H1 (cell line): ENCODE measurements around the gene EEF1AKMT3. TPM values are rescaled to one million over a fixed set of nuclear protein-coding genes. Genes with fewer than 3 reads are reported as not detected.

Experiments used
- CTCF ChIA-PET: fragments of 300-600 bp; sonication (Branson Sonifier 250); formaldehyde crosslinking; loops from one replicate; lab custom pipeline; 2021; ENCODE audit not compliant: partially characterized antibody; lab: Charles Lee
- POLR2A ChIA-PET: fragments of 300-600 bp; sonication (Branson Sonifier 250); formaldehyde crosslinking; loops from one replicate; lab custom pipeline; 2021; ENCODE audit warnings: inconsistent platforms; ENCODE audit not compliant: partially characterized antibody; lab: Charles Lee
- DNase-seq, 2 experiments: peaks; one replicate each; pipeline versions ENCODE4 v3.0.0 to v3.0.0-alpha.2; 2010 to 2022; ENCODE audit warnings: low spot score in 2 of 2, low read depth in 1 of 2, mixed read lengths in 1 of 2
- FAIRE-seq: peaks from 2 replicates; lab custom pipeline; 2011; peaks lifted over from hg19 to GRCh38; lab: Jason Lieb, UNC
- H2AFZ ChIP-seq: 2 replicates; pipeline ENCODE4 v1.8.1; 2012; ENCODE audit warnings: low read length, inconsistent platforms
- H2AK5ac ChIP-seq: 2 replicates; pipeline ENCODE4 v1.6.1; 2013; ENCODE audit warnings: low read depth, low read length
- H2BK120ac ChIP-seq: replicated peaks from 2 replicates; pipeline ENCODE3; 2013; ENCODE audit warnings: low read depth, low read length, inconsistent platforms
- H2BK12ac ChIP-seq: 2 replicates; pipeline ENCODE4 v1.6.1; 2013; ENCODE audit warnings: low read depth, low read length
- H2BK15ac ChIP-seq: 2 replicates; pipeline ENCODE4 v1.6.1; 2013; ENCODE audit warnings: low read length
- H2BK20ac ChIP-seq: 2 replicates; pipeline ENCODE4 v1.6.1; 2013; ENCODE audit warnings: low read length
- H2BK5ac ChIP-seq: 2 replicates; pipeline ENCODE4 v1.6.1; 2013; ENCODE audit warnings: low read depth, low read length
- H3K14ac ChIP-seq: 2 replicates; pipeline ENCODE4 v1.6.1; 2013; ENCODE audit warnings: inconsistent platforms; ENCODE audit not compliant: insufficient read length
- H3K18ac ChIP-seq: 2 replicates; pipeline ENCODE4 v1.6.1; 2013; ENCODE audit warnings: low read length; ENCODE audit errors: extremely low read depth
- H3K23ac ChIP-seq: 2 replicates; pipeline ENCODE4 v1.6.1; 2013; ENCODE audit warnings: inconsistent platforms; ENCODE audit not compliant: insufficient read length
- H3K23me2 ChIP-seq: 2 replicates; pipeline ENCODE4 v1.6.1; 2013; ENCODE audit warnings: low read depth, low read length
- H3K27ac ChIP-seq: 2 replicates; pipeline ENCODE4 v1.6.1; 2011; ENCODE audit warnings: low read depth, low read length, inconsistent platforms
- H3K27me3 ChIP-seq, 4 experiments: replicated peaks in 1 of 4; 1 replicate in 1 of 4; 2 replicates in 3 of 4; pipeline versions ENCODE4 v1.6.1 to v1.8.1; 2011 to 2013; ENCODE audit warnings: low read length in 3 of 4, mild to moderate bottlenecking in 3 of 4, inconsistent platforms in 2 of 4, mixed read lengths in 2 of 4, moderate library complexity in 1 of 4; ENCODE audit not compliant: control insufficient read depth in 3 of 4, insufficient read depth in 3 of 4; ENCODE audit errors: extremely low read depth in 1 of 4
- H3K36me3 ChIP-seq, 4 experiments: 2 replicates each; pipeline versions ENCODE4 v1.6.1 to v1.8.1; 2011 to 2013; ENCODE audit warnings: mild to moderate bottlenecking in 4 of 4, low read length in 3 of 4, moderate library complexity in 2 of 4, control low read depth in 1 of 4, inconsistent platforms in 1 of 4; ENCODE audit not compliant: insufficient read depth in 4 of 4, control insufficient read depth in 2 of 4
- H3K4ac ChIP-seq: replicated peaks from 2 replicates; pipeline ENCODE3; 2013; ENCODE audit warnings: low read length, low read depth, mixed read lengths, inconsistent platforms; ENCODE audit not compliant: insufficient read length
- H3K4me1 ChIP-seq, 4 experiments: replicated peaks in 1 of 4; 1 replicate in 1 of 4; 2 replicates in 3 of 4; pipeline versions ENCODE4 v1.6.1 to v1.8.1; 2011 to 2013; ENCODE audit warnings: low read length in 3 of 4, inconsistent platforms in 2 of 4, mixed read lengths in 1 of 4; ENCODE audit not compliant: insufficient read depth in 4 of 4, control insufficient read depth in 3 of 4
- H3K4me2 ChIP-seq, 2 experiments: 2 replicates each; pipeline versions ENCODE4 v1.6.1 to v1.8.1; 2011 to 2013; ENCODE audit warnings: low read depth in 2 of 2, low read length in 2 of 2, control low read depth in 1 of 2, inconsistent platforms in 1 of 2, mild to moderate bottlenecking in 1 of 2; ENCODE audit not compliant: insufficient read depth in 1 of 2
- H3K4me3 ChIP-seq, 4 experiments: fragments of 200-600, 300-600 bp in 1 of 4; sonication (generic), shearing (Covaris generic), sonication (Bioruptor Twin) in 1 of 4; 2 replicates each; pipeline versions ENCODE4 v1.5.1 to v1.8.1; 2011 to 2016; ENCODE audit warnings: low read length in 4 of 4, low read depth in 3 of 4, control low read depth in 2 of 4, inconsistent platforms in 2 of 4, mild to moderate bottlenecking in 2 of 4, mixed read lengths in 1 of 4, moderate library complexity in 1 of 4; ENCODE audit not compliant: insufficient read depth in 2 of 4; ENCODE audit errors: extremely low read depth in 1 of 4
- H3K56ac ChIP-seq: replicated peaks from 2 replicates; pipeline ENCODE3; 2013; ENCODE audit warnings: low read depth, mild to moderate bottlenecking, mixed read lengths, low read length, inconsistent platforms; ENCODE audit not compliant: insufficient read length
- H3K79me1 ChIP-seq: 2 replicates; pipeline ENCODE4 v1.6.1; 2013; ENCODE audit warnings: low read depth, low read length, control low read depth
- H3K79me2 ChIP-seq, 2 experiments: 2 replicates each; pipeline versions ENCODE4 v1.6.1 to v1.8.1; 2012 to 2013; ENCODE audit warnings: low read length in 2 of 2, mild to moderate bottlenecking in 2 of 2, inconsistent platforms in 1 of 2; ENCODE audit not compliant: insufficient read depth in 2 of 2, control insufficient read depth in 1 of 2
- H3K9ac ChIP-seq, 4 experiments: replicated peaks in 1 of 4; 1 replicate in 1 of 4; 2 replicates in 3 of 4; pipeline versions ENCODE4 v1.6.1 to v1.8.1; 2011 to 2013; ENCODE audit warnings: low read depth in 3 of 4, low read length in 3 of 4, control low read depth in 2 of 4, mild to moderate bottlenecking in 2 of 4, moderate library complexity in 2 of 4, inconsistent platforms in 1 of 4; ENCODE audit errors: extremely low read depth in 1 of 4
- H3K9me3 ChIP-seq, 2 experiments: 2 replicates each; pipeline versions ENCODE4 v1.6.1 to v1.8.1; 2012 to 2013; ENCODE audit warnings: mild to moderate bottlenecking in 2 of 2, moderate library complexity in 2 of 2, control low read depth in 1 of 2, inconsistent platforms in 1 of 2, low read depth in 1 of 2, low read length in 1 of 2, mixed read lengths in 1 of 2; ENCODE audit not compliant: insufficient read depth in 2 of 2
- H4K20me1 ChIP-seq, 2 experiments: replicated peaks in 1 of 2; 2 replicates each; pipeline versions ENCODE3 to v1.8.1; 2011 to 2013; ENCODE audit warnings: inconsistent platforms in 2 of 2, low read length in 2 of 2, mild to moderate bottlenecking in 1 of 2; ENCODE audit not compliant: insufficient read depth in 2 of 2, control insufficient read depth in 1 of 2
- H4K5ac ChIP-seq: 2 replicates; pipeline ENCODE4 v1.6.1; 2013; ENCODE audit warnings: low read length, low read depth, mixed read lengths, inconsistent platforms; ENCODE audit not compliant: insufficient read length
- H4K8ac ChIP-seq: 2 replicates; pipeline ENCODE4 v1.8.0; 2013; ENCODE audit warnings: mild to moderate bottlenecking, moderate library complexity, low read length, inconsistent platforms; ENCODE audit not compliant: insufficient read depth; ENCODE audit errors: extremely low read depth
- H4K91ac ChIP-seq: replicated peaks from 2 replicates; pipeline ENCODE3; 2013; ENCODE audit warnings: low read length, mixed read lengths, inconsistent platforms; ENCODE audit not compliant: insufficient read length
- ASH2L ChIP-seq: fragments of 200-600, 300-600 bp; sonication (generic); IDR thresholded peaks from one replicate; pipeline ENCODE4 v1.7.1; 2017; ENCODE audit warnings: low read length
- BACH1 ChIP-seq: IDR thresholded peaks from 2 replicates; pipeline ENCODE4 v1.6.1; 2012; ENCODE audit warnings: low read length, improper control_type of control experiment
- CBX8 ChIP-seq: fragments of 300-800, 300-1000 bp; sonication (generic); IDR thresholded peaks from 2 replicates; pipeline ENCODE4 v1.7.1; 2016; ENCODE audit warnings: low read depth, low read length, borderline replicate concordance
- EP300 ChIP-seq, 2 experiments: IDR thresholded peaks; 1 replicate in 1 of 2; 2 replicates in 1 of 2; pipeline ENCODE4 v1.6.1; 2011 to 2012; ENCODE audit warnings: low read depth in 2 of 2, low read length in 2 of 2, mild to moderate bottlenecking in 2 of 2, borderline replicate concordance in 1 of 2, inconsistent platforms in 1 of 2, moderate library complexity in 1 of 2
- KDM1A ChIP-seq: fragments of 200-600, 300-600 bp; sonication (generic); IDR thresholded peaks from 2 replicates; pipeline ENCODE4 v1.7.1; 2016; ENCODE audit warnings: mild to moderate bottlenecking, low read length, borderline replicate concordance
- POLR2A ChIP-seq, 2 experiments: IDR thresholded peaks; 1 replicate in 1 of 2; 2 replicates in 1 of 2; pipeline ENCODE4 v1.6.1; 2011; ENCODE audit warnings: low read depth in 2 of 2, low read length in 2 of 2, mild to moderate bottlenecking in 2 of 2; ENCODE audit errors: control extremely low read depth in 1 of 2
- SIN3A ChIP-seq, 2 experiments: IDR thresholded peaks in 1 of 2; conservative IDR thresholded peaks in 1 of 2; 2 replicates each; pipeline ENCODE4 v1.6.1; 2011 to 2012; ENCODE audit warnings: low read length in 2 of 2, improper control_type of control experiment in 1 of 2, low read depth in 1 of 2, mild to moderate bottlenecking in 1 of 2
- SUZ12 ChIP-seq: fragments of 200-600 bp; sonication (generic); IDR thresholded peaks from 2 replicates; pipeline ENCODE4 v1.6.1; 2012; ENCODE audit warnings: mild to moderate bottlenecking, inconsistent platforms, low read length, moderate library complexity, mixed read lengths
- TAF7 ChIP-seq: optimal IDR thresholded peaks from 2 replicates; pipeline ENCODE3; 2011; ENCODE audit warnings: low read depth, mild to moderate bottlenecking, inconsistent platforms, low read length, moderate library complexity, borderline replicate concordance
- TBP ChIP-seq: IDR thresholded peaks from 2 replicates; pipeline ENCODE4 v1.6.1; 2011; ENCODE audit warnings: low read depth, low read length, improper control_type of control experiment
- WGBS, 2 experiments: shearing (Covaris generic) in 1 of 2; methylation state at CpG; one replicate each; pipeline versions ENCODE4 v1.1.6 to v1.1.7; 2013 to 2015; ENCODE audit warnings: low lambda C conversion rate in 2 of 2, mixed read lengths in 2 of 2, inconsistent platforms in 1 of 2, low coverage in 1 of 2, missing lambda C conversion rate in 1 of 2; ENCODE audit not compliant: insufficient replicate concordance in 2 of 2, insufficient coverage in 1 of 2, insufficient read length in 1 of 2; ENCODE audit errors: extremely low coverage in 1 of 2, missing lambda C conversion rate in 1 of 2; 5-methylcytosine and 5-hydroxymethylcytosine counted together
- polyA plus RNA-seq, 7 experiments: library from polyadenylated mRNA; depleted of rRNA in 3 of 7; stranded (reverse) in 5 of 7; unstranded in 2 of 7; fragments of >200 nt in 5 of 7; fragments of 200-250 nt in 2 of 7; gene quantifications; 1 replicate in 5 of 7; 2 replicates in 1 of 7; 4 replicates in 1 of 7; pipeline versions ENCODE4 v1.2.1 to v1.2.3, GENCODE V29; 2011 to 2013; ENCODE audit warnings: missing spikeins in 2 of 7, mixed read lengths in 2 of 7
- total RNA-seq: library from RNA; stranded (reverse); fragmentation: NEBNext Ultra II Directional; extraction: Animal tissue kit (Norgen Biotek cat#: 25700); gene quantifications from 2 replicates; pipeline ENCODE4 v1.2.1, GENCODE V29; 2021

EEF1AKMT3 gene
- total and polyA plus RNA-seq, 2 of the 8 experiments (the other 6 are each of a cell fraction or from before 2014, with no cell fraction given): 3.1 to 4.4 TPM

GRCh38 chr12:57750561-57751431, 21.6 kb upstream of the EEF1AKMT3 start:
- 0 out of 2 replicates have a peak overlapping the region, but pooled peaks have one; percentile 11 for H2BK12ac ChIP-seq
- peak overlapping the region; percentile 86; the same call in 1 of the 2 replicates for H3K27ac ChIP-seq
- H3K36me3 ChIP-seq: peaks cover 21 to 49% (median 36%) of the 10 kb centered on the region in 4 experiments
- no peak overlapping the region for H2AFZ ChIP-seq
- H3K4ac ChIP-seq: peak overlapping the region; percentile 47
- H2BK20ac ChIP-seq: no peak overlapping the region
- DNase-seq (no peak), FAIRE-seq (no peak)
- H3K4me2 ChIP-seq: peak overlapping the region; percentile 95 to 96
- H3K56ac ChIP-seq: peak overlapping the region; percentile 52
- CTCF ChIA-PET: interaction anchor here (1.0 to 1.6 kb wide), 3 partner anchors 8 to 24 kb away, joined by 3 to 8 read pairs (median 7); no protein-coding TSS in a partner anchor
- 90% methylated on average over 15 of the region's 15 CpGs; no CpG with 5 or more reads in 1 of the 2 experiments for WGBS, 2 experiments
- peaks cover under 1 to 2% of the 10 kb centered on the region in 2 experiments for H4K20me1 ChIP-seq
- no peak overlapping the region for H4K91ac ChIP-seq
- H2BK5ac ChIP-seq: peak overlapping the region; percentile 87; the same call in 1 of the 2 replicates
- peak overlapping the region; percentile 66 for H2AK5ac ChIP-seq
- H3K4me3 ChIP-seq: peak overlapping the region; percentile 96 to 99 (median 98)
- H3K23ac ChIP-seq: no peak overlapping the region
- H4K5ac ChIP-seq: no peak overlapping the region
- H3K14ac ChIP-seq: no peak overlapping the region
- peak overlapping the region in 3 of 4 experiments; percentile 96 to 99 (median 96); a peak in 6 of 7 replicates for H3K9ac ChIP-seq
- peaks cover 18% of the 10 kb centered on the region for H3K23me2 ChIP-seq
- H2BK120ac ChIP-seq: no peak overlapping the region
- no peaks in the 10 kb centered on the region for H3K9me3 ChIP-seq
- H3K4me1 ChIP-seq: peaks cover 4 to 20% (median 5%) of the 10 kb centered on the region in 4 experiments; a peak in 6 of 7 replicates
- H3K18ac ChIP-seq: no peak overlapping the region
- peaks cover 3 to 14% (median 8%) of the 10 kb centered on the region in 4 experiments for H3K27me3 ChIP-seq
- peaks cover 15% of the 10 kb centered on the region for H3K79me1 ChIP-seq
- POLR2A ChIA-PET: interaction anchor here (0.7 to 5.3 kb wide), 8 partner anchors 9 to 226 kb away, joined by 3 to 25 read pairs (median 3); partner anchors contain the start of gene AGAP2
- peak overlapping the region; percentile 97 for H4K8ac ChIP-seq
- no peak overlapping the region; the same call in 1 of the 2 replicates for H2BK15ac ChIP-seq
- H3K79me2 ChIP-seq: peaks cover 12 to 20% of the 10 kb centered on the region in 2 experiments
- peak in 1 of 2 experiments; percentile 43; a peak in 1 of 3 replicates for TF ChIP-seq POLR2A (IDR thresholded peaks at IDR 0.05; ENCODE audit: control extremely low read depth in 1 of 2, low read depth in 2 of 2, low read length in 2 of 2)
- TF ChIP-seq BACH1: no peak
- 0 out of 4 replicates have a peak, but pooled peaks of 1 of the 2 experiments have one; percentile 6 for TF ChIP-seq SIN3A (conservative IDR thresholded peaks at IDR 0.05 in 1 of 2, IDR thresholded peaks at IDR 0.05 in 1 of 2; ENCODE audit: low read depth in 1 of 2, low read length in 2 of 2)
- TF ChIP-seq CBX8: no peak
- no peak for TF ChIP-seq ASH2L
- no peak for TF ChIP-seq SUZ12
- TF ChIP-seq TBP: no peak
- no peak for TF ChIP-seq TAF7
- no peak for TF ChIP-seq EP300 (IDR thresholded peaks at IDR 0.05; ENCODE audit: borderline replicate concordance in 1 of 2, low read depth in 2 of 2, low read length in 2 of 2)
- no peak for TF ChIP-seq KDM1A
